ENCODE data around the gene SDR9C7. TPM values are rescaled to one million over a fixed set of nuclear protein-coding genes. Genes with fewer than 3 reads are reported as not detected.

Gene SDR9C7
- polyA plus RNA-seq, 3 donors = not detected

GRCh38 chr12:56927281-56927680 is 6.9 kb downstream of the SDR9C7 start:
- Mint-ChIP-seq H3K9me3 (peaks cover 0 to 2% (median 0%) of the 10 kb centered on the region in 7 donors), H3K4me3 (no peak overlapping the region), H3K27ac (no peak overlapping the region), H3K36me3 (no peaks in the 10 kb centered on the region), H3K27me3 (ENCODE audit: low read depth in 3 of 3) (peaks cover 0 to 2% (median 0%) of the 10 kb centered on the region in 3 donors), H3K4me1 (peaks cover 28% of the 10 kb centered on the region)
- Histone ChIP-seq H3K4me3 (replicated peaks in 1 of 3; ENCODE audit: low read depth in 2 of 3, low read length in 3 of 3) (no peak overlapping the region), H3K4me2 (replicated peaks; ENCODE audit: extremely low read depth, low read length, poor library complexity, severe bottlenecking) (no peak overlapping the region), H3K36me3 (replicated peaks in 1 of 2; ENCODE audit: control insufficient read depth in 1 of 2, insufficient read depth in 2 of 2, low read length in 2 of 2) (no peaks in the 10 kb centered on the region), H3K9ac (ENCODE audit: insufficient read depth, low read length, poor library complexity, severe bottlenecking) (no peak overlapping the region), H3K79me2 (ENCODE audit: insufficient read depth, low read length) (no peaks in the 10 kb centered on the region), H2AFZ (ENCODE audit: insufficient read depth, low read depth, low read length, poor library complexity, severe bottlenecking) (no peak overlapping the region), H3K9me3 (replicated peaks in 1 of 2; ENCODE audit: control insufficient read depth in 1 of 2, insufficient read depth in 1 of 2, low read length in 2 of 2) (no peaks in the 10 kb centered on the region), H4K20me1 (ENCODE audit: insufficient read depth, low read length) (no peaks in the 10 kb centered on the region), H3K27me3 (ENCODE audit: control insufficient read depth in 2 of 2, insufficient read depth in 2 of 2, low read length in 2 of 2) (no peaks in the 10 kb centered on the region), H3K4me1 (ENCODE audit: control insufficient read depth in 1 of 2, insufficient read depth in 2 of 2, low read length in 2 of 2) (peaks cover 14 to 19% of the 10 kb centered on the region in 2 donors), H3K27ac (ENCODE audit: low read depth in 1 of 2, low read length in 2 of 2) (no peak overlapping the region)
- intact Hi-C loops (cut with micrococcal nuclease) = no loop called here
- TF ChIP-seq, protein P1, sequence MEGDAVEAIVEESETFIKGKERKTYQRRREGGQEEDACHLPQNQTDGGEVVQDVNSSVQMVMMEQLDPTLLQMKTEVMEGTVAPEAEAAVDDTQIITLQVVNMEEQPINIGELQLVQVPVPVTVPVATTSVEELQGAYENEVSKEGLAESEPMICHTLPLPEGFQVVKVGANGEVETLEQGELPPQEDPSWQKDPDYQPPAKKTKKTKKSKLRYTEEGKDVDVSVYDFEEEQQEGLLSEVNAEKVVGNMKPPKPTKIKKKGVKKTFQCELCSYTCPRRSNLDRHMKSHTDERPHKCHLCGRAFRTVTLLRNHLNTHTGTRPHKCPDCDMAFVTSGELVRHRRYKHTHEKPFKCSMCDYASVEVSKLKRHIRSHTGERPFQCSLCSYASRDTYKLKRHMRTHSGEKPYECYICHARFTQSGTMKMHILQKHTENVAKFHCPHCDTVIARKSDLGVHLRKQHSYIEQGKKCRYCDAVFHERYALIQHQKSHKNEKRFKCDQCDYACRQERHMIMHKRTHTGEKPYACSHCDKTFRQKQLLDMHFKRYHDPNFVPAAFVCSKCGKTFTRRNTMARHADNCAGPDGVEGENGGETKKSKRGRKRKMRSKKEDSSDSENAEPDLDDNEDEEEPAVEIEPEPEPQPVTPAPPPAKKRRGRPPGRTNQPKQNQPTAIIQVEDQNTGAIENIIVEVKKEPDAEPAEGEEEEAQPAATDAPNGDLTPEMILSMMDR (IDR thresholded peaks at IDR 0.05) = no peak
- no peak for DNase-seq
- WGBS (ENCODE audit: insufficient coverage) = no CpG with 5 or more reads among the region's 4 CpGs

DNA sequence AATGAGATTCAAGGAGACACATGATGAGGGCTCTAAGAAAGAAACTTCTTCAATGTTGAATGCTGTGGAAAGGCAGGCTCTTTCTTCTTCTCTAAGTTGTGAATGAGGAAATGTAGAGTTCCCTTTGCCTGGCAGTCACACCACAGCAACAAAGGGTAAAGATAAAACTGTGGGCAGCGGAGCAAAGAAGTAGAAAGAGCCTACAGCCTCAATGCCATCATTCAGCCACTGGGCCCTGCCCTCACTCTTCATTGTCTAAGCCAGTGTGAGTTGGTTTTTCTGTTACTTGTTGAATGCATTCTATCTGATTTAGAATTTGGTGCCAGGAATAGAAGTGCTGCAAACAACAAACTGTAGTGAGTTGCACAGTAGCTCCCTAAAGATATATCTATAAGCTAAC is 12.2 kb downstream of the SDR9C7 start:
- intact Hi-C loops (cut with micrococcal nuclease) = no loop called here
- H3K9me3 Mint-ChIP-seq = peaks cover 0 to 7% (median 4%) of the 10 kb centered on the region in 7 donors
- Histone ChIP-seq H3K4me2 (replicated peaks; ENCODE audit: extremely low read depth, low read length, poor library complexity, severe bottlenecking) (no peak overlapping the region), H3K4me1 (ENCODE audit: control insufficient read depth in 1 of 2, insufficient read depth in 2 of 2, low read length in 2 of 2) (no peaks in the 10 kb centered on the region), H3K27ac (ENCODE audit: low read depth in 1 of 2, low read length in 2 of 2) (no peak overlapping the region), H3K9ac (ENCODE audit: insufficient read depth, low read length, poor library complexity, severe bottlenecking) (no peak overlapping the region), H3K36me3 (replicated peaks in 1 of 2; ENCODE audit: control insufficient read depth in 1 of 2, insufficient read depth in 2 of 2, low read length in 2 of 2) (no peaks in the 10 kb centered on the region), H2AFZ (ENCODE audit: insufficient read depth, low read depth, low read length, poor library complexity, severe bottlenecking) (no peak overlapping the region), H3K27me3 (ENCODE audit: control insufficient read depth in 2 of 2, insufficient read depth in 2 of 2, low read length in 2 of 2) (no peaks in the 10 kb centered on the region), H3K9me3 (replicated peaks in 1 of 2; ENCODE audit: control insufficient read depth in 1 of 2, insufficient read depth in 1 of 2, low read length in 2 of 2) (no peaks in the 10 kb centered on the region), H3K79me2 (ENCODE audit: insufficient read depth, low read length) (no peaks in the 10 kb centered on the region), H4K20me1 (ENCODE audit: insufficient read depth, low read length) (no peaks in the 10 kb centered on the region), H3K4me3 (replicated peaks in 1 of 3; ENCODE audit: low read depth in 2 of 3, low read length in 3 of 3) (no peak overlapping the region)
- DNase-seq = no peak
- TF ChIP-seq, protein P1 (IDR thresholded peaks at IDR 0.05) = no peak
- peaks cover 2% of the 10 kb centered on the region for H3K4me1 Mint-ChIP-seq
- H3K36me3 Mint-ChIP-seq = no peaks in the 10 kb centered on the region
- no CpG with 5 or more reads among the region's 1 CpG for WGBS (ENCODE audit: insufficient coverage)
- peaks cover 0 to 5% (median 2%) of the 10 kb centered on the region in 3 donors for H3K27me3 Mint-ChIP-seq (ENCODE audit: low read depth in 3 of 3)
- no peak overlapping the region for H3K4me3 Mint-ChIP-seq
- H3K27ac Mint-ChIP-seq = peak overlapping the region in 1 of 7 donors; percentile 12
